ENCODE measurements around the gene TJAP1. TPM values are rescaled to one million over a fixed set of nuclear protein-coding genes. Genes with fewer than 3 reads are reported as not detected.

Gene TJAP1
- total and polyA plus RNA-seq, 8 donors = 12.9 to 44.5 (median 17.3) TPM

DNA sequence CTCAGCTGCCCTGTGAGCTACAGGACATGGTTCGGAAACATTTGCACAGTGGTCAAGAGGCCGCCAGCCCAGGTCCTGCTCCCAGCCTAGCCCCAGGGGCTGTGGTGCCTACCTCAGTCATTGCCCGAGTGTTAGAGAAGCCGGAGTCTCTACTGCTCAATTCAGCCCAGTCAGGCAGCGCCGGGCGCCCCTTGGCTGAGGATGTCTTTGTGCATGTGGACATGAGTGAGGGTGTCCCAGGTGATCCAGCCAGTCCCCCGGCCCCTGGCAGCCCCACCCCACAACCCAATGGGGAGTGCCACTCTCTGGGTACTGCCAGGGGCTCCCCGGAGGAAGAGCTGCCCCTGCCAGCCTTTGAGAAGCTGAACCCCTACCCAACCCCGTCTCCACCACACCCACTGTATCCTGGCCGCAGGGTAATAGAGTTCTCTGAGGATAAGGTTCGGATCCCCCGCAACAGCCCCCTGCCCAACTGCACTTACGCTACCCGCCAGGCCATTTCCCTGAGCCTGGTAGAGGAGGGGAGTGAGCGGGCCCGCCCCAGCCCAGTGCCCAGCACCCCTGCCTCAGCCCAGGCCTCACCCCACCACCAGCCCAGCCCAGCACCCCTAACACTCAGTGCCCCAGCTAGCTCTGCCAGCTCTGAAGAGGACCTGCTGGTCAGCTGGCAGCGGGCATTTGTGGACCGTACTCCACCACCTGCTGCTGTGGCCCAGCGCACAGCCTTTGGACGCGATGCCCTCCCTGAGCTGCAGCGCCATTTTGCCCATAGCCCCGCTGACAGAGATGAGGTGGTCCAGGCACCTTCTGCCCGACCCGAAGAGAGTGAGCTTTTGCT, 27.6 kb downstream of the TJAP1 start:
- FAIRE-seq (no peak), ATAC-seq (no peak), DNase-seq (no peak)
- Histone ChIP-seq H3K9me3 (no peaks in the 10 kb centered on the region), H3K27ac (no peak overlapping the region), H3K27me3 (no peaks in the 10 kb centered on the region), H3K4me3 (no peak overlapping the region), H3K4me1 (no peaks in the 10 kb centered on the region), H3K36me3 (peaks cover 0 to 20% (median 11%) of the 10 kb centered on the region in 3 donors)
- WGBS, 2 donors = 90 to 94% methylated on average over 23 to 26 of the region's 26 CpGs
- intact Hi-C loops (cut with DNase I) = loop anchor here in 2 of 3 donors (5.0 to 10.0 kb wide), 3 partner anchors 50 to 248 kb away; partner anchors contain the start of gene DLK2 (in 1 of the 2)
- TF ChIP-seq, protein P1, sequence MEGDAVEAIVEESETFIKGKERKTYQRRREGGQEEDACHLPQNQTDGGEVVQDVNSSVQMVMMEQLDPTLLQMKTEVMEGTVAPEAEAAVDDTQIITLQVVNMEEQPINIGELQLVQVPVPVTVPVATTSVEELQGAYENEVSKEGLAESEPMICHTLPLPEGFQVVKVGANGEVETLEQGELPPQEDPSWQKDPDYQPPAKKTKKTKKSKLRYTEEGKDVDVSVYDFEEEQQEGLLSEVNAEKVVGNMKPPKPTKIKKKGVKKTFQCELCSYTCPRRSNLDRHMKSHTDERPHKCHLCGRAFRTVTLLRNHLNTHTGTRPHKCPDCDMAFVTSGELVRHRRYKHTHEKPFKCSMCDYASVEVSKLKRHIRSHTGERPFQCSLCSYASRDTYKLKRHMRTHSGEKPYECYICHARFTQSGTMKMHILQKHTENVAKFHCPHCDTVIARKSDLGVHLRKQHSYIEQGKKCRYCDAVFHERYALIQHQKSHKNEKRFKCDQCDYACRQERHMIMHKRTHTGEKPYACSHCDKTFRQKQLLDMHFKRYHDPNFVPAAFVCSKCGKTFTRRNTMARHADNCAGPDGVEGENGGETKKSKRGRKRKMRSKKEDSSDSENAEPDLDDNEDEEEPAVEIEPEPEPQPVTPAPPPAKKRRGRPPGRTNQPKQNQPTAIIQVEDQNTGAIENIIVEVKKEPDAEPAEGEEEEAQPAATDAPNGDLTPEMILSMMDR (IDR thresholded peaks at IDR 0.05) = no peak

DNA sequence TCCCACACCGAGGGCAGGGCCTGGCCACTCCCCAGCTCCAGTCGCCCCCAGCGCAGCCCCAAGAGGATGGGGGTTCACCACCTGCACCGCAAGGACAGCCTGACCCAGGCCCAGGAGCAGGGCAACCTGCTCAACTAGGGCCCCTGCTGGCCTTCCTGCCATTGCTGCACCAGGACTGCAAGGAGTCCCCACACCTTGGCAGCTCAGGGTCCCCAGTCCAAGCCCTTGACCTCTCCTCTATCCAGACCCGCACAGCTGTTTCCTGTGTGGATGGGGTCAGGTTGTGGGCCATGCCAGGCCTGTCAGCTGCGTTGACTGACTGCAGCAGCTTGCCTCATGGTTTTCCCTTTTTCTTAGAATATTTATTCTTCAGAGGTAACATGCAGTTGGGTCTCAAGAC, 28.3 kb downstream of the TJAP1 start:
- H3K4me1 ChIP-seq = peaks cover 0 to 4% (median 0%) of the 10 kb centered on the region in 3 donors
- peaks cover 0 to 13% (median 7%) of the 10 kb centered on the region in 3 donors for H3K36me3 ChIP-seq
- no peak overlapping the region for H3K4me3 ChIP-seq
- ATAC-seq = no peak
- H3K9me3 ChIP-seq = no peaks in the 10 kb centered on the region
- FAIRE-seq = no peak
- DNase-seq = no peak
- no peak overlapping the region for H3K27ac ChIP-seq
- WGBS, 2 donors = 73 to 78% methylated on average over 5 to 6 of the region's 6 CpGs
- no peaks in the 10 kb centered on the region for H3K27me3 ChIP-seq
- TF ChIP-seq, protein P1 (IDR thresholded peaks at IDR 0.05) = no peak
- intact Hi-C loops (cut with DNase I) = loop anchor here in 2 of 3 donors (5.0 to 10.0 kb wide), 2 partner anchors 51 to 53 kb away; partner anchors contain the start of gene DLK2 (in 1 of the 2)

DNA sequence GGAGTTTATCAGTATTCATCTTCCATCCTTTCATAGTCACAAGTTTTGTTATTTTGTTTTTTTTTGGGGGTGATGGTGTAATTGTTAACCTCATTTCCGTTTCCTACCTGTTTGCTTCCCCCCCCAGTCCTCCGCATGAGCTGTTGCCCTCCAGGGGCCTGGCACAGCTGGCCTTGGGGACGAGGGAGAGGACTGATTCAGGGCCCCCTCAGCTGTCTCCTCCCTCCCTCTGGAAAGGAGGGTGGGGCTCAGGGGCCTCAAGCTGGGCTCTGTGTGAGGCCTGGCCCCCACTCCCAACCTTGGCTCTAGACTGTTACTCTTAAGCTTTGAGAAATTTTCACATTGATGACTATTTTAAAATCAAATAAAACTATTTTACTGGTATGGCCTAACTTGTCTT, 28.8 kb downstream of the TJAP1 start:
- WGBS, 2 donors = 74 to 82% methylated on average over 3 of the region's 3 CpGs
- Histone ChIP-seq H3K27ac (no peak overlapping the region), H3K9me3 (no peaks in the 10 kb centered on the region), H3K4me1 (peaks cover 0 to 4% (median 0%) of the 10 kb centered on the region in 3 donors), H3K36me3 (peaks cover 0 to 13% (median 7%) of the 10 kb centered on the region in 3 donors), H3K4me3 (no peak overlapping the region), H3K27me3 (no peaks in the 10 kb centered on the region)
- no peak for FAIRE-seq
- no peak for ATAC-seq
- TF ChIP-seq, protein P1 (IDR thresholded peaks at IDR 0.05) = no peak
- intact Hi-C loops (cut with DNase I) = loop anchor here in 2 of 3 donors (5.0 to 10.0 kb wide), 2 partner anchors 51 to 54 kb away; partner anchors contain the start of gene DLK2 (in 1 of the 2)
- DNase-seq = no peak

DNA sequence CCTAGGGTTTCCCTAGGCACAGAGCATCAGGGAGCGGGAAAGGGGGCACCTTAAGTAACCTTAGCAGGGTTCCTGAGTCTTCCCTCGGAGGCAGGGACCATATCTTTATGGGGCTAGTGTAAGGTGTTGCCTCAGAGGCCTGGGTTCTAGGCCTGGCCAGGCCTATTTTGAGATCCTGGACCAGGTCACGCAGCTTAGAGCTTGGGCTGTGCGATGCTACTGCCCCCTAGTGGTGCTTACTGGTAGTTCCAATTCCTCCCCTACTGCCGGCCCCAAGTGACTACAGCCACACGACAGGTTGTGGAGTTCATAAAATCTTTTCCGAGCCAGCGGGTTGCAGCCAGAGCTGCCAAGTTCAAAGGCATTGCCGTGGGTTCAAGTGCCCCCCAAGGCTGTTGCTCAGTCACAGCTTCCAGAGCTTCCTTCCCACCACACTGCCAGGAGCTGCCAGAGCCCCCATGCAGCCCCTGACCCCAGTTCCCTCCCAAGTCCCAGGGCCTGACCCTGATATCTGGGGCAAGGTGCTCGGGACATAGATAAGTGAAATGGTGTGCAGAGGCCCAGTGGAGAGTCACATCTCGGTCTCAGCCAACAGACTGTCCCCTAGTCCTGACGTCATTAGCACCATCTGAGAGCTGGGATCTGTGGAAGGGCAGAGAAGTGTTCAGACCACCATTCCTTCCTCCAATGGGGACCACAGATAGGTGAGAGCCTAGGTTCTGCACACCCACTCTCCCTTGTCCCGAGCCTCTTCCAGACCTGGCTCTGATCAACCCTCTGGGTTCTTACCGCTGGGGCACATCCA, 29.5 kb downstream of the TJAP1 start:
- H3K4me1 ChIP-seq = peaks cover 0 to 4% (median 0%) of the 10 kb centered on the region in 3 donors
- no peak overlapping the region for H3K4me3 ChIP-seq
- no peaks in the 10 kb centered on the region for H3K9me3 ChIP-seq
- intact Hi-C loops (cut with DNase I) = loop anchor here in 2 of 3 donors (5.0 to 10.0 kb wide), 2 partner anchors 52 to 55 kb away; partner anchors contain the start of gene DLK2 (in 1 of the 2)
- DNase-seq (peak; percentile 62 to 86 (median 74)), FAIRE-seq (no peak), ATAC-seq (peak; percentile 44 to 77 (median 68))
- WGBS, 2 donors = 26 to 27% methylated on average over 14 of the region's 14 CpGs
- no peaks in the 10 kb centered on the region for H3K27me3 ChIP-seq
- peaks cover 0 to 20% (median 7%) of the 10 kb centered on the region in 3 donors for H3K36me3 ChIP-seq
- H3K27ac ChIP-seq = no peak overlapping the region
- TF ChIP-seq, protein P1 (IDR thresholded peaks at IDR 0.05) = peak; percentile 93 to 98 (median 98)

Data from pancreas (tissue), 10 donors.